ENCODE results near the gene PURA. TPM values are rescaled to one million over a fixed set of nuclear protein-coding genes. Genes with fewer than 3 reads are reported as not detected.

The PURA gene
- total RNA-seq, 1 donor from 2014 or later: 7.7 TPM

DNA sequence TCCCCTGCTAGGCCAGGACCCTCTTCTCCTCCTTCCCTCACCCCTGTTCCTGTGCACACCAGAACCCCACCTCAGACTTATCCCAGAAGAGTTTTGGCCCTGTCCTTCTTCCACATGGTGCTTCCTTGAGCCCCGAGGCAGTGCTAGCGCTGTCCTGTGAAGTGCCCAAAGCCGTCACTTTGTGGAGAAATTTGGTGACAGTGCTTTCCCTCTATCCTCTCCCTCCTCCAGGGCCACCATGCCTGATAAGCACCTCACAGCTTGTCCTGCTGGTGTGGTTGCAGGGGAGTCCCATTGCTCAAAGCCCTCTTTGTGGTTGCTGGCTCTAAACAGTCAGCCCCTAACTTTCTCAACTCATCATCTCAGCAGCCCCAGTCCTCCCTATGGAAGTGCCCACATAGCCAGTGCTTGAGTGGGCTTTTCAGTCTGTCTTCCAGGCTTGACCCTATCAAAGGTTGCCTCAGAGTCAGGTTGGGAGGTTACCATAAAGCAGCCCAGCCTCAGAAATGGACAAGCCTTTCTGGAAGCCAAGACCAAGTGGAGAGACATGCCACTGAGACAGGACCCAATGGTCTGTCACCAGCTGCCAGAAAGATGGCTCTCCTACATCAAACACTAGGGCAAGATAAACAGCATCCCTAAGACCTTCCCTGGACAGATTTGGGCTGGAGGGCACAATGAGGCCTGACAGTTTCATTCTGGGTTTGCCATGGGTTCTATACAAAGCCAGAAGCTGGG lies 29.8 kb downstream of the PURA start:
- TF ChIP-seq, protein P1, sequence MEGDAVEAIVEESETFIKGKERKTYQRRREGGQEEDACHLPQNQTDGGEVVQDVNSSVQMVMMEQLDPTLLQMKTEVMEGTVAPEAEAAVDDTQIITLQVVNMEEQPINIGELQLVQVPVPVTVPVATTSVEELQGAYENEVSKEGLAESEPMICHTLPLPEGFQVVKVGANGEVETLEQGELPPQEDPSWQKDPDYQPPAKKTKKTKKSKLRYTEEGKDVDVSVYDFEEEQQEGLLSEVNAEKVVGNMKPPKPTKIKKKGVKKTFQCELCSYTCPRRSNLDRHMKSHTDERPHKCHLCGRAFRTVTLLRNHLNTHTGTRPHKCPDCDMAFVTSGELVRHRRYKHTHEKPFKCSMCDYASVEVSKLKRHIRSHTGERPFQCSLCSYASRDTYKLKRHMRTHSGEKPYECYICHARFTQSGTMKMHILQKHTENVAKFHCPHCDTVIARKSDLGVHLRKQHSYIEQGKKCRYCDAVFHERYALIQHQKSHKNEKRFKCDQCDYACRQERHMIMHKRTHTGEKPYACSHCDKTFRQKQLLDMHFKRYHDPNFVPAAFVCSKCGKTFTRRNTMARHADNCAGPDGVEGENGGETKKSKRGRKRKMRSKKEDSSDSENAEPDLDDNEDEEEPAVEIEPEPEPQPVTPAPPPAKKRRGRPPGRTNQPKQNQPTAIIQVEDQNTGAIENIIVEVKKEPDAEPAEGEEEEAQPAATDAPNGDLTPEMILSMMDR (conservative IDR thresholded peaks at IDR 0.05; ENCODE audit: low read depth, low read length): no peak
- DNase-seq (ENCODE audit: low read depth): no peak

DNA sequence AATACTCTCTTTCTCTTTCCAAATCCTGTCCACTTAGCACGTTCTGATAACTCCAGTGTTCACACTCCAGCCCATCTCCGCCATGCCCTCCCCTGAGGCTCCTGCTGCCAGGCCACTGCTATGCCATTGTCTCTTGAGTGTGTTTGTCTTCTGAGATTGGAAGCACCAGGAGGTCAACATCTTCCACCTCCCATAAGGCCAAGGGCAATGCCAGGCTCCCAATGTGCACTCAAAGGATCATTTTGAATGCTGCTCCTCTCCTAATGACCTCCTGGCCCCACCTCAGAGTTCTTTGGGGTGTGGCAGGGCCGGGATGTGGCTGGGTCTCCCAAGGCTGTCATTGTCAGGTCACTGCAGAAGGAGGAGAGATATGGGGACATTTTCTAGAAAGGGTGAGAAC lies 31.3 kb downstream of the PURA start:
- DNase-seq (ENCODE audit: low read depth): no peak
- no peak overlapping the region for H3K4me3 ChIP-seq (ENCODE audit: low read depth, low read length)
- TF ChIP-seq, protein P1 (conservative IDR thresholded peaks at IDR 0.05; ENCODE audit: low read depth, low read length): no peak

More for the DNA sequence above, 29.8 kb downstream of the PURA start:
- no peak overlapping the region for H3K4me3 ChIP-seq (ENCODE audit: low read depth, low read length)

DNA sequence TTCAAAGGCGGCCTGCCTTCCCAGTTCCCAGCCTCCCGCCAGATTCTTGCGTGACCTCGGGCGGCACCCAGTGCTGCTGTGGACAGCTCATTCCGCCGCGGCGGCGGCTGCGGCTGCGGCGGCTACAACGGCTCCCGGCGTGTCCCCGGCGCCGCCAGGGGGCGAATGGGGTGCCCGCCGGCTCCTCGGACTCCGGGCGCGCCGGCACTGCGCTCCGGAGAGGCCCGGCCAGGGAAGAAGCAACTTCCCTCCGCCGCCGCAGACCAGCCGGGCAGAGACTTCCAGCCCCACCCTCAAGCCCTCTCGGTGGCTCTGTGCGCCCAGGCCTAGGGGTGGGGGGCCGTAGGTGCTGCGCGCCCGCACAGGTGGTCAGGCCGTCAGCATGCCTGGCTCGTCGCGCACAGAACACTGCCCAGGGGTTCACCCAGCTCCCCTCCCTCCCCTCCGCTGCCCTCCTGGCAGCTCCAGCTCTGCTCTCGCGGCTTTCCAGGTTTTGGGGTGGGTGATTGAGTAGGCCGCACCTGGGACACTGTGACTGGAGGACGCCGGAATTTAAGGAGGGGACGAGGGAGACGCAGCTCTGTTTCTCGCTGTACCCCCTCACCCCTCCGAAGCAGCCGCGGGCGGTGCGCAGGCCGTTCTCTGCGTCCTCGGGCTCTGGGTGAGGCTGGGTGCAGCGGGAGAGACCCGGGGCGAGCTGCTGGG lies 32.1 kb downstream of the PURA start:
- TF ChIP-seq, protein P1 (conservative IDR thresholded peaks at IDR 0.05; ENCODE audit: low read depth, low read length): peak; percentile 61
- no peak for DNase-seq (ENCODE audit: low read depth)
- peak overlapping the region; percentile 61 for H3K4me3 ChIP-seq (ENCODE audit: low read depth, low read length)

DNA sequence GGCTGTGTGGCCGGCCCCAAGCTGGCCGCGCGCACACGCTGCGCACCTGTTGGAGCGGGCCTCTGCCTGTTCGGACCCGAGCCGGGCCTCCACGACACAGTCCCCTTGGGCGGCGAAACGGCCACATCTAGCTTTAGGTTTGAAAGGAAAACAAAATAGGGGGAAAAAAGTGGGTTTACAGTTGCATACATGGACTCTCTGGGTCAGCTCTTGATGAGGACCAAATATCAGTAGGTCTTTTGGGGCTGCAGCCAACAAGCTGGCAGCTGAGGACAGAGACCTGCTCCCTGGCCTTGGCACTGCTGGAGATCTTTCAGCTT lies 32.6 kb downstream of the PURA start:
- DNase-seq (ENCODE audit: low read depth): no peak
- peak overlapping the region; percentile 61 for H3K4me3 ChIP-seq (ENCODE audit: low read depth, low read length)
- TF ChIP-seq, protein P1 (conservative IDR thresholded peaks at IDR 0.05; ENCODE audit: low read depth, low read length): no peak

DNA sequence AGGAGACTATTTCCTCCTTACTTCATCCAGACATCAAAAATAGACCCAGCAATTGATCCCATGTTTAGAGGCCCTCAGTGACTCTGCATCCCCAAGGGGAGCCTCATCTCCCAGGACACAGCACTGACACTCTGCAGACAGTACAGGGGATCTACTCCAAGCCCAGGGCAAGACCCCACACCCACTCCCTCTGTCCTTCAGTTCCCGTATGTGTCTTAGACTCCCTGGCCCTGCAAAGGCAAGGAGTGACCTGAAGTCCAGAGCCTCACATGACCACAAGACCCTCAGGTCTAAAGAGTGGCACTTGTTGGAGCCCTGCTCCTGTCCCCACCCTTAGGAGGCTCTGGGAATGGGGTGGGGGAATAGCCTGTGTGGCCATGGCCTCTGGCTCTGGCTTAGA lies 33.6 kb downstream of the PURA start:
- no peak overlapping the region for H3K4me3 ChIP-seq (ENCODE audit: low read depth, low read length)
- no peak for DNase-seq (ENCODE audit: low read depth)

DNA sequence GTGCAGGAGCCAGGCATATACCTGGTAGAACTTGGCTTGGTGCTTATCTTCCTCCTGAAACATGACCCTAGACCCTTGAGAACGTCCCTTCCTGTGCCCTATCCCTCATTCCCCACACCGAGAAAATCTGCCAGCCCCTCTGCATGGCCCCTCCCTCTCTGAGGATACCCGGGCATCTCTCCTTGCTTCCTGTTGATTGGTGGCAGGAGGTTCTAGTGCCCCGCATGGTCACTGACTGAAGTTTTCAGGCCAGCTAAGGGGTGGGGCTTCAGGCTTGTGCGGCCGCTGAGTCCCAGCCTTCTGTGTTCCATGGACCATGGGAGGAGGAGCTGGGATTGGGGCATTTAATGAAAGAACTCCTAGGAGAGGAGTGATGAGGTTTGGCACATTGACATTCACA lies 34.6 kb downstream of the PURA start:
- TF ChIP-seq, protein P1 (conservative IDR thresholded peaks at IDR 0.05; ENCODE audit: low read depth, low read length): peak; percentile 23

More for the DNA sequence above, 33.6 kb downstream of the PURA start:
- TF ChIP-seq, protein P1 (conservative IDR thresholded peaks at IDR 0.05; ENCODE audit: low read depth, low read length): no peak

More for the DNA sequence above, 34.6 kb downstream of the PURA start:
- DNase-seq (ENCODE audit: low read depth): no peak
- no peak overlapping the region for H3K4me3 ChIP-seq (ENCODE audit: low read depth, low read length)

Measured in epithelial cell of proximal tubule (primary cell).